BJ (cell line): ENCODE data around the gene KRTAP19-2. TPM values are rescaled to one million over a fixed set of nuclear protein-coding genes. Genes with fewer than 3 reads are reported as not detected.
"Not testable (repeated sequence)": the region's sequence is repeated elsewhere in the genome, so short reads cannot be mapped to it uniquely, and the experiment has no call there.

Experiments
- CTCF ChIA-PET: fragments of 350-600 bp; formaldehyde crosslinking; extraction: SDS; loops from one replicate; lab custom pipeline; 2021; ENCODE audit warnings: antibody characterized with exemption, inconsistent platforms; lab: Yijun Ruan, JAX
- POLR2A ChIA-PET: fragments of 300-600 bp; sonication (Branson Sonifier 250); formaldehyde crosslinking; extraction: SDS; loops from one replicate; lab custom pipeline; 2021; ENCODE audit warnings: antibody characterized with exemption; lab: Charles Lee
- DNase-seq: peaks from one replicate; pipeline ENCODE4 v3.0.0-alpha.2; 2011; ENCODE audit warnings: low read depth
- H3K27me3 ChIP-seq: 2 replicates; pipeline ENCODE4 v1.6.0; 2011; ENCODE audit warnings: low read length; ENCODE audit not compliant: control insufficient read depth, insufficient read depth
- H3K36me3 ChIP-seq: 2 replicates; pipeline ENCODE4 v1.5.1; 2011; ENCODE audit warnings: low read length; ENCODE audit not compliant: control insufficient read depth, insufficient read depth
- H3K4me3 ChIP-seq: 2 replicates; pipeline ENCODE4 v1.5.1; 2011; ENCODE audit warnings: low read depth, mild to moderate bottlenecking, control low read depth, low read length
- polyA minus RNA-seq: library from RNA; depleted of rRNA, polyadenylated mRNA; stranded (reverse); fragments of >200 nt; gene quantifications from 2 replicates; pipeline ENCODE4 v1.2.3, GENCODE V29; 2011; rRNA and poly(A)+ RNA removed
- polyA plus RNA-seq: library from polyadenylated mRNA; depleted of rRNA; stranded (reverse); fragments of >200 nt; gene quantifications from 2 replicates; pipeline ENCODE4 v1.2.3, GENCODE V29; 2011; rRNA removed
- TF ChIP-seq, protein P1 (sequence below): IDR thresholded peaks from 2 replicates; pipeline ENCODE4 v1.5.1; 2011; ENCODE audit warnings: low read depth, mild to moderate bottlenecking, control low read depth, inconsistent platforms, low read length, moderate library complexity; ENCODE audit not compliant: insufficient read depth

The KRTAP19-2 gene
- not detected in 2 replicates for polyA plus RNA-seq
- polyA minus RNA-seq: not detected in 2 replicates

DNA sequence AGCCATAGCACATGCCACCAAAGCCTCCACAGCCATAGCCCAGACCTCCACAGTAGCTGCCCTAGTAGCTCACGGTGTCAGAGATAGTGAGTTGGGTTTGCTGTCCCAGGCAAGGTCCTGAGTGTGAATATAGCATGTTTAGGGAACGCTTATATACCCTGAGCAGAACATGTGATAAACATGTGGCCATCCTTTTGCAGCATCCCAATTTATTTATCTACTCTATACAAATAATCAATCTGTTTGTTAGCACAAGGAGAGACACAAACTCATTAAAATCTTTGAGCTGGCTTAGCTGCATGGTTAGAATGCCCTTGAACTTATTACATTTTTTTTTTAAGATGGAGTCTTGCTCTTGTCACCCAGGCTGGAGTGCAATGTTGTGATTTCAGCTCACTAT lies at the start of gene KRTAP19-2:
KRTAP19-2 (minus strand) TSS at position 101 of the 400 bp plus-strand sequence; CDS start at position 13, 88 bp downstream.
- ChIA-PET POLR2A (no interaction called here), CTCF (no interaction called here)
- Histone ChIP-seq H3K36me3 (no peaks in the 10 kb centered on the region), H3K27me3 (no peaks in the 10 kb centered on the region), H3K4me3 (no peak within 1 kb of the TSS)
- no peak for DNase-seq
- TF ChIP-seq, protein P1, sequence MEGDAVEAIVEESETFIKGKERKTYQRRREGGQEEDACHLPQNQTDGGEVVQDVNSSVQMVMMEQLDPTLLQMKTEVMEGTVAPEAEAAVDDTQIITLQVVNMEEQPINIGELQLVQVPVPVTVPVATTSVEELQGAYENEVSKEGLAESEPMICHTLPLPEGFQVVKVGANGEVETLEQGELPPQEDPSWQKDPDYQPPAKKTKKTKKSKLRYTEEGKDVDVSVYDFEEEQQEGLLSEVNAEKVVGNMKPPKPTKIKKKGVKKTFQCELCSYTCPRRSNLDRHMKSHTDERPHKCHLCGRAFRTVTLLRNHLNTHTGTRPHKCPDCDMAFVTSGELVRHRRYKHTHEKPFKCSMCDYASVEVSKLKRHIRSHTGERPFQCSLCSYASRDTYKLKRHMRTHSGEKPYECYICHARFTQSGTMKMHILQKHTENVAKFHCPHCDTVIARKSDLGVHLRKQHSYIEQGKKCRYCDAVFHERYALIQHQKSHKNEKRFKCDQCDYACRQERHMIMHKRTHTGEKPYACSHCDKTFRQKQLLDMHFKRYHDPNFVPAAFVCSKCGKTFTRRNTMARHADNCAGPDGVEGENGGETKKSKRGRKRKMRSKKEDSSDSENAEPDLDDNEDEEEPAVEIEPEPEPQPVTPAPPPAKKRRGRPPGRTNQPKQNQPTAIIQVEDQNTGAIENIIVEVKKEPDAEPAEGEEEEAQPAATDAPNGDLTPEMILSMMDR: no peak

DNA sequence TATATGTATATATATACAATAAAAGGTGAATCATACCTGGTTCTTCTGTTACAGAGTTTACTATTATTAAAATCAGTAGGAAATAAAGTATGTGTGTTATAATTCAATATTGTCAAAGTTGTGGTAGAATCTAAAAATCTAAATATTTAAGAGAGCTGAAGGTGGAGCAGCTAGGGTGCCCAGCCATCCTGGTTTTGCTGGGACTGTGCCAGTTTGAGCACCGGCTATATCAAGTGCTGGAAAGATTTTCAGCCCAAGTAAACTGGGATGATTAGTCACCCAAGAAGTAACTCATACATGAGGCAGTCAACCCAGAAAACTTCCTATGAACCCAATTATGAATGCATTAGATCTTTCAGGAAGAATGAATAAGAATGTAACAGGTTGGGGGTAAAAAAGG lies 31.6 kb upstream of the KRTAP19-2 start:
- no peak overlapping the region for H3K4me3 ChIP-seq
- CTCF ChIA-PET: no interaction called here
- no peaks in the 10 kb centered on the region for H3K36me3 ChIP-seq
- POLR2A ChIA-PET: no interaction called here
- H3K27me3 ChIP-seq: no peaks in the 10 kb centered on the region
- no peak for DNase-seq
- TF ChIP-seq, protein P1: no peak

GRCh38 chr21:30515681-30516080 lies 28.4 kb upstream of the KRTAP19-2 start:
- H3K36me3 ChIP-seq: no peaks in the 10 kb centered on the region
- H3K4me3 ChIP-seq: no peak overlapping the region
- H3K27me3 ChIP-seq: no peaks in the 10 kb centered on the region
- POLR2A ChIA-PET: no interaction called here
- CTCF ChIA-PET: interaction anchor here (0.7 kb wide), 1 partner anchor 19 kb away, joined by 3 read pairs; no protein-coding TSS in a partner anchor
- TF ChIP-seq, protein P1: no peak
- DNase-seq: no peak

- POLR2A ChIA-PET, H3K4me3 ChIP-seq, H3K27me3 ChIP-seq, CTCF ChIA-PET, H3K36me3 ChIP-seq, DNase-seq: not testable (repeated sequence)
Observed at GRCh38 chr21:30505621-30506205, 18.5 kb upstream of the KRTAP19-2 start.

GRCh38 chr21:30502041-30502440 lies 14.8 kb upstream of the KRTAP19-2 start, which contains the start of gene KRTAP19-5:
KRTAP19-5 (minus strand) TSS chr21:30502141; CDS start chr21:30502090, 51 bp downstream.
- no peak for DNase-seq
- H3K27me3 ChIP-seq: no peaks in the 10 kb centered on the region
- ChIA-PET CTCF (no interaction called here), POLR2A (no interaction called here)
- no peaks in the 10 kb centered on the region for H3K36me3 ChIP-seq
- TF ChIP-seq, protein P1: no peak
- H3K4me3 ChIP-seq: no peak within 1 kb of the TSS

DNA sequence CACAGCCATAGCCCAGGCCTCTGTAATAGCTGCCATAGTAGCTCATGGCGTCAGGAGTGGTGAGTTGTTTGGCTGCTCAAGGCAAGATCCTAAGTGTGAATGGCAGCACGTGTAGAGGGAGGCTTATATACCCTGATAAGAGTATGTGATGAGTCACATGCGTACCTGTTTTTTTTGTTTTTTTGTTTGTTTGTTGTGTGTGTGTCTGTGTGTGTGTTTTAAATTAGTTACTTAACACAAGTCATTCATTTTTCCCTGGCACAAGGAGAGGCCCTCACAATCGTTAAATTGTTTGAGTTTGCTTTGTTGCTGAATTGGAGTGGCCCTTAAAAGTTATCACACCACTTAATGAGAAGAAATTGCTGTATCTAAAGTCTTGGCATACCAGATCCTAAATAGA lies 9.8 kb upstream of the KRTAP19-2 start, which contains the start of gene KRTAP19-4:
KRTAP19-4 (minus strand) TSS at position 101 of the 400 bp plus-strand sequence; CDS start at position 46, 55 bp downstream.
- no peak for DNase-seq
- Histone ChIP-seq H3K36me3 (no peaks in the 10 kb centered on the region), H3K27me3 (no peaks in the 10 kb centered on the region), H3K4me3 (no peak within 1 kb of the TSS)
- TF ChIP-seq, protein P1: no peak
- ChIA-PET POLR2A (no interaction called here), CTCF (no interaction called here)
